HepG2 (cell line): ENCODE measurements around the gene CADM2. TPM values are rescaled to one million over a fixed set of nuclear protein-coding genes. Genes with fewer than 3 reads are reported as not detected.

Experiments used
- ARID2 ChIP-seq: sonication (generic); formaldehyde crosslinking; IDR thresholded peaks from 2 replicates; pipeline ENCODE4 v1.8.1; 2022; ENCODE audit warnings: mild to moderate bottlenecking, missing genetic modification reagents, borderline replicate concordance
- EHMT2 ChIP-seq: fragments of 200-600 bp; sonication (generic); IDR thresholded peaks from 2 replicates; pipeline ENCODE4 v1.7.0; 2017; ENCODE audit warnings: antibody characterized with exemption, low read depth, low read length, borderline replicate concordance
- FOXA1 ChIP-seq, 2 experiments: fragments of 450-650 bp in 1 of 2; sonication (generic) in 1 of 2; formaldehyde crosslinking in 1 of 2; IDR thresholded peaks; 2 replicates each; pipeline versions ENCODE4 v1.4.0 to v1.6.1; 2016 to 2020; ENCODE audit warnings: missing genetic modification reagents in 1 of 2
- GZF1 ChIP-seq: sonication (generic); formaldehyde crosslinking; IDR thresholded peaks from 2 replicates; pipeline ENCODE4 v1.5.1; 2020; ENCODE audit warnings: mild to moderate bottlenecking, missing genetic modification reagents
- HNRNPL ChIP-seq: fragments of 200-400 bp; formaldehyde crosslinking; IDR thresholded peaks from 2 replicates; pipeline ENCODE4 v1.6.1; 2017; ENCODE audit warnings: mild to moderate bottlenecking, low read depth, low read length
- JUN ChIP-seq: sonication (generic); formaldehyde crosslinking; IDR thresholded peaks from 2 replicates; pipeline ENCODE4 v1.4.0; 2020; ENCODE audit warnings: mild to moderate bottlenecking, missing genetic modification reagents
- KDM1A ChIP-seq: IDR thresholded peaks from 2 replicates; pipeline ENCODE4 v1.6.1; 2016; ENCODE audit warnings: missing compliant biosample characterization
- KMT2A ChIP-seq: sonication (generic); formaldehyde crosslinking; IDR thresholded peaks from 2 replicates; pipeline ENCODE4 v1.4.0; 2020; ENCODE audit warnings: missing genetic modification reagents
- NR2F2 ChIP-seq: IDR thresholded peaks from 2 replicates; pipeline ENCODE4 v1.6.1; 2012; ENCODE audit warnings: low read depth, inconsistent platforms, borderline replicate concordance
- PRDM15 ChIP-seq: sonication (generic); formaldehyde crosslinking; IDR thresholded peaks from 2 replicates; pipeline ENCODE4 v1.4.0; 2020; ENCODE audit warnings: missing genetic modification reagents
- RFXANK ChIP-seq: IDR thresholded peaks from 2 replicates; pipeline ENCODE4 v1.6.1; 2016
- SETDB1 ChIP-seq: sonication (generic); formaldehyde crosslinking; IDR thresholded peaks from 2 replicates; pipeline ENCODE4 v1.5.1; 2020; ENCODE audit warnings: missing genetic modification reagents, mild to moderate bottlenecking, borderline replicate concordance
- TCF7L2 ChIP-seq: IDR thresholded peaks from 2 replicates; pipeline ENCODE4 v1.6.1; 2011; ENCODE audit warnings: mild to moderate bottlenecking, low read depth, low read length, moderate library complexity
- ZNF552 ChIP-seq: sonication (generic); formaldehyde crosslinking; IDR thresholded peaks from 2 replicates; pipeline ENCODE4 v1.9.0; 2022; ENCODE audit warnings: missing genetic modification reagents, mild to moderate bottlenecking, borderline replicate concordance
- ZNF672 ChIP-seq: sonication (generic); formaldehyde crosslinking; IDR thresholded peaks from 2 replicates; pipeline ENCODE4 v1.8.1; 2022; ENCODE audit warnings: missing genetic modification reagents
- ZNF740 ChIP-seq: sonication (generic); formaldehyde crosslinking; IDR thresholded peaks from 2 replicates; pipeline ENCODE4 v1.4.0; 2020; ENCODE audit warnings: missing genetic modification reagents
- ZNF83 ChIP-seq: sonication (generic); formaldehyde crosslinking; IDR thresholded peaks from 2 replicates; pipeline ENCODE4 v1.4.0; 2020; ENCODE audit warnings: missing genetic modification reagents, mild to moderate bottlenecking, borderline replicate concordance
- ZNF891 ChIP-seq: sonication (generic); formaldehyde crosslinking; IDR thresholded peaks from 2 replicates; pipeline ENCODE4 v1.5.0; 2020; ENCODE audit warnings: mild to moderate bottlenecking, missing genetic modification reagents
- polyA plus RNA-seq, 8 experiments: library from polyadenylated mRNA; depleted of rRNA in 3 of 8; stranded (reverse) in 7 of 8; unstranded in 1 of 8; fragments of >200 nt; fragmentation: Illumina TruSeq in 4 of 8; extraction: Trizol in 4 of 8; gene quantifications; 2 replicates each; pipeline versions ENCODE4 v1.2.1 to v1.2.3, GENCODE V29; 2011 to 2016; ENCODE audit warnings: low read depth in 4 of 8, missing spikeins in 1 of 8, mixed read lengths in 1 of 8; ENCODE audit not compliant: insufficient read depth in 1 of 8
- total RNA-seq, 5 experiments: library from RNA; depleted of rRNA; stranded (reverse); fragments of >200 nt; fragmentation: Illumina TruSeq; extraction: Trizol; gene quantifications; 2 replicates each; pipeline ENCODE4 v1.2.3, GENCODE V29; 2016; ENCODE audit warnings: low read depth in 1 of 5
- TF ChIP-seq, protein P1 (sequence below): sonication (generic); formaldehyde crosslinking; IDR thresholded peaks from 2 replicates; pipeline ENCODE4 v1.4.0; 2020; ENCODE audit warnings: missing genetic modification reagents, borderline replicate concordance
- TF ChIP-seq, protein P2 (sequence below): sonication (generic); formaldehyde crosslinking; IDR thresholded peaks from 2 replicates; pipeline ENCODE4 v1.4.0; 2020; ENCODE audit warnings: mild to moderate bottlenecking, missing genetic modification reagents
- TF ChIP-seq, protein P3 (sequence below): sonication (generic); formaldehyde crosslinking; IDR thresholded peaks from 2 replicates; pipeline ENCODE4 v1.8.1; 2023; ENCODE audit warnings: mild to moderate bottlenecking, missing genetic modification reagents

The CADM2 gene
- total and polyA plus RNA-seq, 2 of the 13 experiments (the other 11 are each of a cell fraction or from before 2014, with no cell fraction given): not detected

DNA sequence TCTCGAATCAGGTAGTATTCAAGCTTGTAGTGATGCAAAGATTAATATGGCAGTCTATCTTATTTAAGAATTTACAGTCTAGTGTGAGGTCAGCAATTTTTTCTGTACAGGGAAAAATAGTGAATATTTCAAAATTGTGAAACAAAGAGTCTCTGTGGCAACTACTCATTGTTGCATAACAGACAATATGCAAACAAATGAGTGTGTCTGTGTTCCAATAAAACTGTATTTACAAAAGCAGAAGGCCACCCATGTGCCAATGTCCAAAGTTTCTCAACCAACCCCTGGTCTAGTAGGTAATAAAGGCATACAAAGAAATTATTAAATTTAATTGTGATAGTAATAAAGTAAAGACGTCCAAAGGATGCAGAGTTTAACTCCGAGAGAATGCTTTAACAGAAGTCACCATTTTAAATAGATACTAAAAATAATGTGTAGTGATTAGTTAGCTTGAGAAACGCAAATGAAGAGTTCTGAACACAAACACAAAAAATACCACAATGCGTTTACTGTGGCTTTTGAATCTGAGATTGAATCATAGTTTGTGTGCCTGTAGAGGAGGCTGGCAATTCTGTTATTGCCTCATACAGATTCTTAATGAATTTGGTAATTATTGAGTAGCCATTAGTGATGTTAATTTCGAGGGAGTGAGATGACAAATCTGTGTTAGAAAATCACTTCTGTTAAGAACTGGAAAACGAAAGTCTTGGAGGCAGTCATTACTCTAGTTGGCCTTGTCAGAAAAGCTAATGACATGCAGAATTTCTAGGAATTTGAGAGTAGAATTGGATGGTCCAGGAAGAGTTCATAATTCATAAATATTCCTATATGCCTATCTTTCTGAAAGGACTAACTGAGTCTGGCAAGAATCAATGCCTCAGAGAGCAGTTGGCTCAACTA, 48.7 kb downstream of the CADM2 start (continued):
- TF ChIP-seq SETDB1 (CRISPR knock-in tag): no peak
- no peak; the same call in 1 of the 2 replicates for TF ChIP-seq ARID2 (CRISPR knock-in tag)
- no peak for TF ChIP-seq PRDM15 (CRISPR knock-in tag)
- TF ChIP-seq ZNF552 (CRISPR knock-in tag): no peak
- TF ChIP-seq, protein P1, sequence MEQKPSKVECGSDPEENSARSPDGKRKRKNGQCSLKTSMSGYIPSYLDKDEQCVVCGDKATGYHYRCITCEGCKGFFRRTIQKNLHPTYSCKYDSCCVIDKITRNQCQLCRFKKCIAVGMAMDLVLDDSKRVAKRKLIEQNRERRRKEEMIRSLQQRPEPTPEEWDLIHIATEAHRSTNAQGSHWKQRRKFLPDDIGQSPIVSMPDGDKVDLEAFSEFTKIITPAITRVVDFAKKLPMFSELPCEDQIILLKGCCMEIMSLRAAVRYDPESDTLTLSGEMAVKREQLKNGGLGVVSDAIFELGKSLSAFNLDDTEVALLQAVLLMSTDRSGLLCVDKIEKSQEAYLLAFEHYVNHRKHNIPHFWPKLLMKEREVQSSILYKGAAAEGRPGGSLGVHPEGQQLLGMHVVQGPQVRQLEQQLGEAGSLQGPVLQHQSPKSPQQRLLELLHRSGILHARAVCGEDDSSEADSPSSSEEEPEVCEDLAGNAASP (CRISPR knock-in tag): peak; percentile 45; the same call in 1 of the 2 replicates
- TF ChIP-seq, protein P2, sequence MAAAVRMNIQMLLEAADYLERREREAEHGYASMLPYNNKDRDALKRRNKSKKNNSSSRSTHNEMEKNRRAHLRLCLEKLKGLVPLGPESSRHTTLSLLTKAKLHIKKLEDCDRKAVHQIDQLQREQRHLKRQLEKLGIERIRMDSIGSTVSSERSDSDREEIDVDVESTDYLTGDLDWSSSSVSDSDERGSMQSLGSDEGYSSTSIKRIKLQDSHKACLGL (CRISPR knock-in tag): no peak
- peak; percentile 88 for TF ChIP-seq FOXA1 (IDR thresholded peaks at IDR 0.05)
- peak; percentile 95 for TF ChIP-seq FOXA1 (CRISPR knock-in tag; IDR thresholded peaks at IDR 0.05)
- TF ChIP-seq TCF7L2: no peak
- no peak for TF ChIP-seq ZNF740 (CRISPR knock-in tag)
- TF ChIP-seq ZNF891 (CRISPR knock-in tag): no peak
- no peak for TF ChIP-seq GZF1 (CRISPR knock-in tag)
- TF ChIP-seq ZNF83 (CRISPR knock-in tag): no peak
- TF ChIP-seq ZNF672 (CRISPR knock-in tag): no peak
- no peak for TF ChIP-seq JUN (CRISPR knock-in tag)
- no peak for TF ChIP-seq RFXANK (CRISPR knock-in tag)
- no peak for TF ChIP-seq KMT2A
- TF ChIP-seq, protein P3, sequence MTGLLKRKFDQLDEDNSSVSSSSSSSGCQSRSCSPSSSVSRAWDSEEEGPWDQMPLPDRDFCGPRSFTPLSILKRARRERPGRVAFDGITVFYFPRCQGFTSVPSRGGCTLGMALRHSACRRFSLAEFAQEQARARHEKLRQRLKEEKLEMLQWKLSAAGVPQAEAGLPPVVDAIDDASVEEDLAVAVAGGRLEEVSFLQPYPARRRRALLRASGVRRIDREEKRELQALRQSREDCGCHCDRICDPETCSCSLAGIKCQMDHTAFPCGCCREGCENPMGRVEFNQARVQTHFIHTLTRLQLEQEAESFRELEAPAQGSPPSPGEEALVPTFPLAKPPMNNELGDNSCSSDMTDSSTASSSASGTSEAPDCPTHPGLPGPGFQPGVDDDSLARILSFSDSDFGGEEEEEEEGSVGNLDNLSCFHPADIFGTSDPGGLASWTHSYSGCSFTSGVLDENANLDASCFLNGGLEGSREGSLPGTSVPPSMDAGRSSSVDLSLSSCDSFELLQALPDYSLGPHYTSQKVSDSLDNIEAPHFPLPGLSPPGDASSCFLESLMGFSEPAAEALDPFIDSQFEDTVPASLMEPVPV: no peak
- peak; percentile 93; the same call in 1 of the 2 replicates for TF ChIP-seq EHMT2
- no peak for TF ChIP-seq HNRNPL
- TF ChIP-seq NR2F2: no peak
- 0 out of 2 replicates have a peak, but pooled peaks have one; percentile 22 for TF ChIP-seq KDM1A (CRISPR knock-in tag)
